HG03139 (cell line): ENCODE data around the gene RNF213.

Experiments used
- ATAC-seq: cut with Tn5 transposase; IDR thresholded peaks from one replicate; pipeline ENCODE4 v1.9.1; 2021; ENCODE audit not compliant: unreplicated experiment

Gene RNF213

GRCh38 chr17:80346498-80347275, 86.0 kb downstream of the RNF213 start:
- no peak for ATAC-seq

GRCh38 chr17:80347536-80347935, 86.9 kb downstream of the RNF213 start:
- no peak for ATAC-seq

- no peak for ATAC-seq
These were observed 87.3 kb downstream of the RNF213 start for GRCh38 chr17:80347948-80348351.

DNA sequence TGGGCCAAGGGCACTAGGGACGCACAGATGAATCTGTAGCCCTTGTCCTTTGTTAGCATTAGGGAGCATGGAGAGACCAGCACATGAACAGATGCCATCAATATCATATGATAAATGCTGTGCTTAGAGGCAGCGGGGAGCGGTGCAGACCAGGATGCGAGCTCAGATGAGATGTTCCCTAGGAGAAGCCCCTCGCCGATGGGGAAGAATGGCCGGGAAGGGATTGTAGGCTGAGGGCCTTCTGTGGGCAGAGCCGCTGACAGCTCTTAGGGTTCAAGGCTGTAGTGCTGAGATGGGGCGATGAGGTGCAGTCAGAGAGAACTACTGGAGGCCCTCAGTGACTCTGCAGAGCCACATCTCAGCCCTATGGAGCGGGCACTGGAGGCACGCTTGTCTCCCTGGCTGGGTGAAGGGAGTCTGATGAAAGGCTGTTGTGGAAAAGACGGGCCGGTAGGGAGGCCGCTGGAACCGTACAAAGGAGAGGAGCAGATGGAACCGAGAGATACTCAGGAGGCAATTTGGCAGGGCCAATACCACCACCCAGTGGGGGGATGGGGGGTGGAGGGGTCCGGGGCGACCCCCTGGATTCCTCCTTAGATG, 88.0 kb downstream of the RNF213 start:
- no peak for ATAC-seq

DNA sequence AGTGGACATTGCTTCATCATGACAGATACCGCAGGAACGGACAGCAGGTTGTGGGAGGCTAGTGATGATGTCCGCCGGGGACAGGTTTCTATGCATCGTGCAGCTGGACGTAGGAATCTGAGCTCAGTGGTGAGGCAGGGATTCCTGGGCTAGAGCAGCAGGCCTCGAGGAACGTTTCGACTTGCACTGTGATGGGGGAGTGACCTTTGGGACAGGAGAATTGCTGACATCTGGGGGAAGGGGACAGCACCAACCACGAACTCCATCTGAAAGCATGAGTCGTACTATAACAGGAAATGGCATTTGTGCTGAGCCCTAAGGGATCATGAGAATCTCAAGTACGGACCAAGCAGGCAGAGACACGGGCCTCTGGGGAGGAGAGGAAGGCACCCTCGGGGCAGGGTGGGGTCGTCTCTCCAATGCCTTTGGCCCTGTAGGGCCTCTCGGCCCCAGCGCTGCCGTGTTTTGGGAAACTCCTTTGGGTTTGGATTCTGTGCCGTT, 88.5 kb downstream of the RNF213 start:
- ATAC-seq = no peak

- ATAC-seq = no peak
These were observed 89.1 kb downstream of the RNF213 start for GRCh38 chr17:80349751-80350150.

GRCh38 chr17:80352216-80352895, 91.7 kb downstream of the RNF213 start:
- ATAC-seq = no peak

DNA sequence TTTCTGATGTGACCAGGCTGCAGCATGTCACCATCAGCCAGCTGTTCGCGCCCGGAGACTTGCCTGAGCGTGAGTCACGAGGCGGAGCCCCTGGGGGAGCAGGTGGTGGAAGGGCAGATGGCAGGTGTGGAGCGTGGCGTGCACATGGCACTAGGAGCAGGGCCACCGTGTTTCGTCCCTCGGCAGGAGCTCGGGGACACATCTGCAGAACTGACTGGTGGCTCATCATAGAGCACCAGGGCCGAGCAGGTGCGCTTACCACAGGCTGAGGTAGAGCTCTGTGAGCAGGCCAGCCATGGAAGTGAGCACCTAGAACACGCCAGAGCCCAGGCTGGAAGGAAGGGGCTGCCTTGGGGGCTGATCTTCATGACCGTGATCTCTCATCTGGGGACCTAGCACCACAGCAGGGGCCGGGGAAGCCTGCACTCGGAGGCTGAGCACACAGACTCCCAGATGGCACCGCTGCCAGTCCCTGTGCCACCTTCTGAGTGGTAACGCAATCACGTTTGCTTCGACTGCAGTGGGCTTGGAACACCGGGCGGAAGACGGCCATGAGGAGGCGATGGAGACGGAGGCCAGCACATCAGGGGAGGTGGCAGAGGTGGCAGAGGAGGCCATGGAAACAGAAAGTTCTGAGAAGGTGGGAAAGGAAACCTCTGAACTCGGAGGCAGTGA, 92.5 kb downstream of the RNF213 start:
- ATAC-seq = no peak

DNA sequence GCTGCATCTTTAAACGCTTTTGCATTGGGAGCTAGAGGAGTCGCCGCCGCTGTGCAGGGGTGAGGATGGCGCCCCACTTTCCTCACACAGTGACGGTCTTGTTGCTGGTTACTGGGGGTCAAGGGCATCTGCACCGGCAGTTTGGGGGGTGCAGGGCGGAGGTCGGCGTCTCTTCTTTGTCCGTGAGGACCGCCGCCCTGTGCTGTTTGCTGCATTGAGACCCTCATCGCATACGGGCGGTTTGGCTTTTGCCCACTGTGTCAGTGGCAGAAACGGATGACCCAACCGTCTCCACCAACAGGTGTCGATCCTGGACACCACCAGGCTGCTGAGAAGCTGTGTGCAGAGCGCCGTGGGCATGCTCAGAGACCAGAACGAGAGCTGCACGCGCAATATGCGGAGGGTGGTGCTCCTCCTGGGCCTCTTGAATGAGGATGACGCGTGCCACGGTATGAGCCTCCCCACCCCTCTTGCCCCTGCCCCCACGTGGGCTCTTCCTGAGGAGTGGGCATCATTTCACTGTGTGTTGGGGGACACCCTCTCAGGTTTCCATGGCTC, 93.1 kb downstream of the RNF213 start:
- no peak for ATAC-seq

DNA sequence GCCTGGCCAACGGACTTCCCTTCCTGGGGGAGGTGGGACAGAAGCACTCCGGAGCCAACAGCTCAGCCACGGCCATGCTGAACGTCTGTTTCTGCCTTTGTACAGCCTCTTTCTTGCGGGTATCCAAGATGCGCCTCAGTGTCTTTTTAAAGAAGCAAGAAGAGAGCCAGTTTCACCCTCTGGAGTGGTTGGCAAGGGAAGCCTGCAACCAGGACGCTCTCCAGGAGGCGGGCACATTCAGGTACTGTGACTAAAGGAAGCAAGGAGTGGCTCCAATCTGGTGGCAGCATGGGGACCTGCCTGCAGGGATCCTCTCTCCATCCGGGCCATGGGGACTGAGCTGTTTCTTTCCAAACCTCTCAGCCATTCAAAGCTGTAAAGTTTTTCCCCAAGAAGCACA, 93.7 kb downstream of the RNF213 start:
- no peak for ATAC-seq

DNA sequence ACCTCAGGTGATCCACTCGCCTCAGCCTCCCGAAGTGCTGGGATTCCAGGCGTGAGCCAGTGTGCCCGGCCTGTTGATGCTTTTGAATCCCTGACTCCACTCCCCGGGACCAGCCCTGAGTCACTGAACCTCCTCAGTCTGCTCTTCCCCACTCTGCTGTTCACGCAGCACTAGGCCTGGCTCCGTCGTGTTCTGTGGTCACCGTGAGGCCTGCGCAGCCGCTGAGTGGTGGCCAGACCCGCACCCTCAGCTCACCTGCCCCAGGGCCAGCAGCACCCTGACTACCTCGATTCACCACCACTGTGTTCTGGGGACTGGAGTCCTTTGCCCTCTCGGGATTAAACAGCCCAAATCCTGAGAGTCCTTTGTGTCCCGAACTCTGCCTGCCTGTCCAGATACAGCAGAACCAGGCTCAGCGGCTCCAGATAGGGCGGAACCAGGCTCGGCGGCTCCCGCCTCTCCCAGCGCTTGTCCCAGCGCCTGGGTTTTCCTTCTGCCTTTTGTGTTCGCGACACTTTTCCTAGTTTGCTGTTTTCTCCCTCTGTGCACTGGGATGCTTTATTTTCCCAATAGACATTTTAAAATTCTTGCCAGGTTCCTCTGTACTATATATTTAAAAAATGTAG, 95.7 kb downstream of the RNF213 start:
- no peak for ATAC-seq

GRCh38 chr17:80358131-80358530, 97.5 kb downstream of the RNF213 start:
- no peak for ATAC-seq

- ATAC-seq = no peak
These were observed 98.2 kb downstream of the RNF213 start for GRCh38 chr17:80358861-80359260.

DNA sequence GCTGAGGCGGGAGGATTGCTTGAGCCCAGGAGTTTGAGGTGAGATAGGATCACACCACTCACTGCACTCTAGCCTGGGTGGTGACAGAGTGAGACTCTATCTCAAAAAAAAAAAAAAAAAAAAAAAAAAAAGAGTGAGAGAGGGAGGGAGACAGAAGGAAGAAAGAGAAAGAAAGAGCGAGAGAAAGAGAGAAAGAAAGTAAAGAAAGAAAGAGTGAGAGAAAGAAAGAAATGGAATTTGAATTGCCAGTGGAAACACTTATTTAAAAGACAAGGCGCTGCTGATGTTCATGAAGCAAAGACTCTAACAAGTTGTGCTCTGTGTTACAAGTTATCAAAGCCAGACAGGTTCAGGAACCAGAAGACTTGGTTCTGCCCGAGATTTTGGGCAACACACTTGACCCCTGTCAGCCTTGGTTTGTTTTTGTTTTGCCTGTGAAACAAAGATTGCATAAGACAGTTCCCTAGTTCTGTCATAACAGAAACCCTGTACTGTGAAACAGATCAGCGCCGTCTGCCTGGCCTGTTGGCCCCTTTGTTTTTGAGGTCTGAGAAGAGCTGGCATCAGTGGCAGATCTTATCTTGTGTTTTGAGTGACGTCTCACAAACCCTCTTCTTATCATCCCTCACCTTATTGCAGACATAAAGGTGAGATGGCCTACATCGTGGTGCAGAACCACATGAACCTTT, 98.9 kb downstream of the RNF213 start:
- ATAC-seq = no peak

DNA sequence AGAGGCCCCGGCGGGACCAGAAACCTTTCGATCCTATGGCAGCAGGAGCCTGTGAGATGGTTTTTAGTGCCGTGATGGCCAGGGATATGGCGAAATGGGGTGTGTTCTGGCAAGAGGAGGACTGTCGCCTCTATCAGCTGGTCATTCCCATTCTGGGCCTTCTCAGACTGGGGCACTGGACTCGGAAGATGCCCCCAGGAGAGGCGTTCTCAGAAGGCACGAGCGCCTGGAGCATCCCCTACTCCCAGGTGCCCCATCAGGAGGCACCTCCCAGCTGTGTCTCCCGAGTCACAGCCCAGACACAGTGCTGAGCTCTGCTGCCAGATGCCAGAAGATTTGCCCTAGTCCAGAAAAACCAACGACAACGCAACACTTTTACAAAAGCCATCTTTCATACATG, 99.7 kb downstream of the RNF213 start:
- no peak for ATAC-seq

GRCh38 chr17:80361495-80362220, 101.0 kb downstream of the RNF213 start:
- ATAC-seq = no peak

DNA sequence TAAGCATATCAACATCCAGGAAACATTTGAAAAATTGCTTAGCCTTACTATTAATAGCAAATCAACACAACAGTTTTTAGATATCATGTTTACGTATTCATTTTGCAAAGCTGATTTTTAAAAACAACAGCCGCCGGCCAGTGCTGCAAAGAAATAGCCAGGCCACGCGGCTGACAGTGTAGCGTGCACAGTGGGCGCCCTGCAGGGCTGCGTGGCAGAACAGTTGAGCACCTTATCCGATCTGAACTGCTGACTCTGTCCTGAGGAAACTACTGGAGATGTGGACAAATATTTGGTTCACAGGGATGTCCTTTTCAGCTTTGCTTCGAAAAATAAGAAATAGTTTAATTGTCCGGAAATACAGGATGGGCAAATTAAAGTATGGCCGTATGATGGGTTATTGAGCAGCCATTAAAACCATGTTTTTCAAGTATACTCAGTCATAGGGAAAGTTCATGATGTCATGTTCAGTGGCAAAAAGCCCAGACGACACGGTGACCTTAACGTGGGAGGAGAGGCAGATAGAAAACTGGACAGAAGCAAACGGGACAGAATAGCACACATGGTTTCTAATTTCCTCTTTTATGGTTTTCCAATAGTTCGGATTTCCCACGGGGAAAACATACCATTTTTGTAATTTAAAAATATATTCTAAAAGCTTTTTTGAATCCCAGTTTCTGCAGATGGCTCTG, 101.9 kb downstream of the RNF213 start:
- no peak for ATAC-seq

DNA sequence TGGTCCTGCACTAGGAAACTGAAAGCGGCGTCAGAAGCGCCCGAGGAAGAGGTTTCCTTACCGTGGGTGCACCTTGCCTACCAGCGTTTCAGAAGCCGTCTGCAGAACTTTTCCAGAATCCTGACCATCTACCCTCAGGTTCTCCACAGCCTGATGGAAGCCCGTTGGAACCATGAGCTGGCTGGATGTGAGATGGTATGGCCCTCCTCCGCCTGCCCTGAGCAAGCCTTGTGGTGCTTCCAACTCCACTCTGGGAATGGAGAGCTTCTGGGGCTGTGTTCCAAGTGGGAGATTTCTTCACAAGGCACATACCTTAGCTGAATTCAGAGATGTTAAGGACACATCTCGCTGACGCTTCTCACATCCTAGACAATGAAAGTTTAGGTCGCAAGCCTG, 102.5 kb downstream of the RNF213 start:
- ATAC-seq = no peak

DNA sequence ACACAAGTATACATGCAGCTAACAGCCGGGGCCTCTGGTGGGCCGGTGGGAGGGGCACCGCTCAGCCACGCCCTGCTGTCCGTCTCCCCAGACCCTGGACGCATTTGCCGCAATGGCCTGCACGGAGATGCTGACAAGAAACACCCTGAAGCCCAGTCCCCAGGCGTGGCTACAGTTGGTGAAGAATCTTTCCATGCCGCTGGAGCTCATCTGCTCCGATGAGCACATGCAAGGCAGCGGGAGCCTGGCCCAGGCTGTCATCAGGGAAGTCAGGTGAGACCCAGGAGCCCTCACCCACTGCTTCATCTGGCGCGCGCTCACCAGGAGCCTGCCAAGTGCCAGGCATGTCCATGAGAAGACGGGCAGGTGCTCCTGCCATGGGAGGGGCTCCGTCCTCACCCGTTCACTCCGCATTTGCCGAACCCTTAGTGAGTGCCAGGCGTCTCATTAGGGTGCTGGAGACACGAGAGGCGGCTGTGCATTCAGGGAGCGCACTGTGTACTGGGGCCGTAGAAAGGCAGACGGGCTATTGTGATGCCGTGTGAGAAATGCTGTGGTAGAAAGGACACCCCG, 103.0 kb downstream of the RNF213 start:
- ATAC-seq = no peak
